22Rv1 (cell line): ENCODE data around the gene SNRNP70.

Experiments
- CTCF ChIP-seq: fragments of 450-650 bp; IDR thresholded peaks from 2 replicates; pipeline ENCODE4 v1.5.1; 2017; ENCODE audit warnings: mild to moderate bottlenecking
- ZFX ChIP-seq: fragments of 450-650 bp; IDR thresholded peaks from 2 replicates; pipeline ENCODE4 v1.6.1; 2017; ENCODE audit warnings: antibody characterized with exemption, borderline replicate concordance

GRCh38 chr19:49114630-49115363, 29.5 kb downstream of the SNRNP70 start:
- no peak for TF ChIP-seq CTCF
- no peak for TF ChIP-seq ZFX
